ENCODE data around the gene NMUR1.
A peak's percentile ranks its signal among the peaks of the same experiment; 100 is the strongest.

The NMUR1 gene

DNA sequence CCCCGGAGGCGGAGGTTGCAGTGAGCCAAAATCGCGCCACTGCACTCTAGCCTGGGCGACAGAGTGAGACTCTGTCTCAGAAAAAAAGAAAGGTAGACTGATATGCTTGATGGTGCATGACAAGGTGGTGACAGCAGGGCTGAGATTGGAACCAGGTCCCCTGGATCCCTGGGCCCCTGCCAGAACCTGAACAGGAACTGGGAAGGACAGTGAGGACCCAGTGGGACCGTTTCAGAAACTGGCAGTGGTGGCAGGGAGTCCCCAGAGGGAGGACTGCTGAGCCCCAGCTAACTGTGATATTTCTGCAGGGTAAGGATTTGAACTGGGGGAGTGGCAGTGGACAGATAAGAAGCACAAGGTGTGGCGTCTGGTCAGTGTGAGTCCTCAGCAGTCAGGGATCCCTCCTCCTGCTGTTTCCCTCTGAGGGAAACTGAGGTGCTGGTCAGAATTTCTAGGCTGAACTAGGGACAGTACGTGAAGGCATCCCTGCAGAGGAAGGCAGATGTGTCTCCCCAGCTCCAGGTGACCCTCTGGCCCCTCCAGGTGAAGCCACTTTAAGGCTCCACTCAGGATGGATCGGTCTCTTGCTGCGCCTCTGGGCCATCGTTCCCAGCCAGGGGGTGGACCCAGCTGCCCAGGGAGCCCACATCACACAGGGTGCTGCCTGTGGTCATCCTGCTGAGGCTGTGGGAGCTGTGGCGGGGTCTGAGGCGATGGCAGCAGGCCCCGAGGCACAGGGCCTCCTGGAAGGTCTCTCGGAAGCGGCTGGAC, 5.6 kb downstream of the NMUR1 start:
- no peak for DNase-seq

DNA sequence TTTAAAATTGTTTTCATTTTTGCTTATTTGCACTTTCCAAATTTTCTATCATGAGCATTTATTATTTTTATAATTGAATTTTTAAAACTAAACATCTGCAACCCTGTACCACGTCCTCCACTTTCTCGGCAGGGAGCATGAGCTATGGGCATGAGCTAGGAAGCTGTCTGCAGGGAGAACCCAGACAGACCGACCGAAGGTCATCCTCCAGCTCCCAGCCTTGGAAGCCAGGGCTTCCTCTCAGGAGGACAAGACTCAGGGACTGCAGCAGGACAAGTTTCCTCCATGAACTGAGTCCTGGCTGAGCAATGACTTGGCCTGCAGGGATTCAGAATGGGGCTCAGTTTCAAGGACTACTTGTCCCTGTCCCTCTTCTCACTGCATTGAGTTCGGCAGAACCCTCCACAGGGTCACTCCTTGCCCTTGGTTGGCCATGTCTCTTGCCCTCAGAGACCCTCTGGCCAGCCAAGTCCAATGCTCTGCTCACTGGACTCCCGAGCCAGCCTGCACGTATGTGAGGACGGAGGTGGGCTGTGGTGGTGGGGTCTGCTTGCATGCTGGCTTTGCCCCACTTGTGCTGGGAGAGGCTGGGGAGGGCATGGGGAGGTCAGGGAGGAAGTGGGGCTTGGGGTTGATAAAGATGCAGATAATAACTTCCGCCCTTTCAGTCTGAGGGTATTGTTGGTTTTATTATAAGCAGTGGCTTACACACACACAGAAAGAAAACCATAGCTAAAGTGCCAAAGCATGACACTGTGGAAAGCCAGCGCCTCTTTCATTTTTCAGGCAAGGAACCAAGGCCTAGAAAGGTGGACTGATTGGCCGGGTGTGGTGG, 6.6 kb downstream of the NMUR1 start:
- DNase-seq: no peak

DNA sequence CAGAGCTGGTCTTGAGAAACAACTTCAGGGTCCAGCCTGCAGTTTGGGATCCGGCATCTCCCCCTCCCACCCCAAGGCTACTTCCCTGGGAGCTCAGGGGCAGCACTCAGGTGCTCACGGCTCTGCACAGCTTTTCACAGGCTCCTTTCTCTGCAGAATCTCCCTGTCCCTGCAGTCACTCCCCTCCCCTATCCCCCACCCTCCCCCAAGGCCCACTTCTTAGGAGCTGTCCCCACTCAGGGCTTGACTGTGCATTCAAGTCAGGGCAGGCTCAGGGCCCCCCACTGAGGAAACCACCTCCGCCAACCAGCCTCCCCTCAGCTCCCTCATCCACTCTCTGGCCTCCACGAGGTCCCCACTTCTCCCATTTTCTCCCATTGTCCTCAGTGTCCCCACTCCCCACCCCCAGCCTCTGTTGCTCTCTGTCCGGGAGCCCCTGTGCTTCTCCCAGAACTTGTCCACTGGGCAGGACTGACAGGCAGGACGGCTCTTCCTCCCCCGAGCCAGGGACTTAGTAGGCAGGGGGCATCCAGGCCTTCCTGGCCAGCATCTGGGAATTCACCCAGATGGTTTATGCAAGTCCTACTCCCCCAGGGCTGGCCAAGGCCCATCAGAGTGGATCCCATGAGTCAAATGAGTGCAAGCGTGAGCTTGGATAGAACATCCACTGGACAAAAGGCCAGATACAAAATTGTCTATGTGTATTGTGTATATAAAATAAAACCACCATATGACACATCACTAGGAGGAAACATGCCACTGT, 7.6 kb downstream of the NMUR1 start:
- DNase-seq: no peak

DNA sequence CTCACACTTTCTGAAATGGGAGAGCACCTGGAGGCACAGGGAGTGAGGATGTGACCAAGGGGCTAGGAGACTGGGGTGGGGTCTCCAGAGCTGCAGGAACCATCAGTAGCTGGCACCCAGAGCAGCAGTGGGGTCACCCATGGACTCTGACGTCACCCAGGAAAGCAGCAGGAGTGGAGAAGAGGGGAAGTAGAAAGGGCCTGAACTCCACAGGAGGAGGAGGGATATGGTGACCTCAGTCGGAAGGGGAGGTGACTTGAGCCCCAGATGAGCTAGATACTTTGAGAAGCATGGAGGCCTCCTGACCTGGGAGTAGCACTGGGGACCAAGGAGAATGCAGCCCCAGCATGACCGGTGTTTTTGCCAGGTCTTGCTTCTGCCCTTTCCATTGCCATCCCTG, 8.8 kb downstream of the NMUR1 start:
- DNase-seq: no peak

DNA sequence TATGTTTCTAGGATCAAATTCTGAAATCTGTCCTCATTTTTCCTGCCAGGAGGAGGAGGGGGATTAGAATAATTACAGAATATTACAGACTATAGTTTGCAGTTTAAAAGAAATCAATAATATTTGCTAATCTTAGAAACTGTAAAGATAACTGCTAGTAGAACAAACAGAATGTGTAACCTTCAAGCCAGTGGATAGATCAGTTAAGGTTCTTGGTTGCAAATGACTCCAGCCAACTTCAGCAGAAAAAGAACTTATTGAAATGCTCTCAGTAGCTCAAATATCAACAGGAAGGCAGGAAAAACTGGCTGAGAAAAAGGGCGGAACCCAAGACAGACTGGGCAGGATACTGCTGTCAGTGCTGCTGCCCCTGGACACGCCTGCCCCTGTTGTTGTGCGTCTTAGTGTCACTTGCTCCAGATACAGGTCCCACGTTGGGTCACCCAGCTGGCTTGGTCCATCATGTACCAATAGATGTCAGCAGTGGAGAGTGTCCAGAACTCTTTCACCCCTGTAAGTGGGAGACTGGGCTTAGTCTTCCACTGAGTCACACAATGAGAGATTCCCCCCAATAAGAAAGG, 10.2 kb downstream of the NMUR1 start:
- DNase-seq: no peak

DNA sequence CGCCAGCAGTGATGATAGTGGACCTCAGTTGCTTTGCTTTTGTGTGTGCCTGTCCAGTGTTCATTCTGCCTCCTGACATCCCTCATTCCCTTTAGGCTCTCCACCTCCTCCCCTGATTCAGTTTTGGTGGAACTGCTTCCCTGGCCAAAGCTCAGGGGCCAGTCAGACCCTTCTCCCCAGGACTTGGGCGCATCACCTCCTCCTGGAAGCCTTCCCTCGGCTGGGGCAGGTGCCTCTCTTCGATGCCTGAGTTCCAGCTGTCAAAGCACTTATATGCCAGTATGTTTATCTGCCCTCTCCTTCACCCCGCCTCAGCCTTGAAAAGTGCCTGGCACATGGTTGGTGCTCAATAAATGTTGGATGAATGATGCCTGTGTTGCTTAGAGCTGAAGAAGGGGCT, 11.5 kb downstream of the NMUR1 start:
- no peak for DNase-seq

DNA sequence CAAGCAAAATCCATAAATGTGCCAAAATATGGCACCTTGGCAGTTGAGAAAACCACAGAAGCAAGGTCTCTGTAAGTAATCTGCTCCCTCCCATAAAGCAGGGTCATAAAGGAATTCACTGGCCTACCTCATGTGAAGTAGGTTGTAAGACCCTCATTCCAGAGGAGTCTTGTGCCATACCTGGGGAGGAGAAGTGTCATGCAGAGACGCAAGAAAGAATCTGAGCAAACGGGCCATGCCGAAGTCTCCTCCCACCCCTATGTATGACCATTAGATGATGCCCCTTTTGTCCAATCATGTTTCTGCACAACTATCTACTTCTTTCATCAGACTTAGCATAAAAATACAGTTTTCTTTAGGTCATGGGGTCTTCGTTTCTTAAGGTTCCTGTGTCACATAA, 14.6 kb downstream of the NMUR1 start:
- DNase-seq: no peak

DNA sequence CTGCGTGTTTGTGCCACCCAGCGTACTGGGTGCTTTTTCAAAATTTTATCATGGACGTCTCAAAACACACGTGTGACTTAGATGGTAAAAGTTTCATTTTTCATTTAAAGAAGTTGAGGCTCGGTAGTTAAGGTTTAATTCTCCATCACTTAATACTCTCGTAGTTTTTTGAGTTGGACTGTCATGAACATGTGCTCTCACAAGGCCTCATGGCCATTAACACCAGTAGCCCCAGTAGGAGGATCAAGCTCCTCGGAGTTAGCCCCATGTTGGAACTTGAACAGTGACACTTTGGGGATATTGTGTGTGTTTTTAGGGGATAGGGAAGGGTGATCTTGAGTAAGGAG, 15.3 kb downstream of the NMUR1 start:
- DNase-seq: no peak

DNA sequence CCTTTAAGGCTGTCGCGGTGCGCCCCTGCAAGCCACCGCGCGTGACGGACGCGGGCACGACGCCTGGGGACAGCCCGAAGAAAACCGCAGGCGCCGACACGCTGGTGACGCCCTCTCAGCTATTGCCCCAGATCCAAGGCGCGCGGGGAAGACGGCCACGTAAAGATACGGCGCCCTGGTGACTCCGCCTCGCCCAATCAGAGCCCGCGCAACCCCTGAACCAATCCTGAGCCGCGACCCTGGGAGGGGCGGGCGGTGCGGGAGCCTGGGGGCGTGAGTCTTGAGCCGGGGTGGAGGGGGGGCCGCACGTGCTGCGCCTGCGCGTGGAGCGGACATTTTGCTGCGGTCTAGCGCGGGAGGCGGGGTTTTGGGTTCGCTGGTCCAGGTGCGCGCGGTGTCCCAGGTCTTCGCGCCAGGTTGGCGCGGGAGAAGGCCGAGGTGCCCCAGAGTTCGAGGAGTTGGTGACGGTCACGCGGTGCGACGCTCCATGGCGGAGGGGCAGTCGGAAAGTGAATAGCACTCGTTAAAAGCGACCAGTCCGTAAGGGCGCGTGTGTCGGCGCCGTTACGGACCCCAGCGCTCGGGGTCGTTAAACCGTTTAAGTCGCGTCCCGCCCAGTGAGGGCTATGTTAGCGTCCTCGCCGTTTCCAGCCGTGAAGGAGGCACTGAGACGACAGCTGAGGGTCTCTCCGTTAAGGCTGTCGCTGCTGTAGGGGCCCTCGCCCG, 15.9 kb downstream of the NMUR1 start:
- DNase-seq: peak; percentile 92

DNA sequence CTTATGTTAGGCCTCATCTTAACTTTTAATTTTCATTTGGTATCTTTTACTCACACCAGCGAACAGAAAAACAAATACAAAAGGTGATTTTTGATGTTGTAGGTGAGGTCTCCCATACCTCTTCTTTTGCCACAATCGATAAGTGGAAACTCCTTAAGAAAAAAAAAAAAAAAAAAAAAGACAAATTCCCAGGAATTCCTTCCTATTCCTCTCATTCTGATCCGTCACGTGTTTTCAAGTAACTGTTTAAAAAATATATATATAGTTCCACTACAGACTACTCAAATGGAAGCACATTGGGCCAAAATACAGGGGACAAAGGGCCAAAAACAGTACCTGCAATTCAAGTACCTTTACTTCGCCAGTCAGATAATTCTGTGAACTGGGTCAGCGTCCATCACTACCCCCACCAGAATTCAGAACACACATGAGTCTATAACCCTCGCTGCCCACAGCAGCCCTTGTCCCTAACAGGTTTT, 16.5 kb downstream of the NMUR1 start:
- no peak for DNase-seq

DNA sequence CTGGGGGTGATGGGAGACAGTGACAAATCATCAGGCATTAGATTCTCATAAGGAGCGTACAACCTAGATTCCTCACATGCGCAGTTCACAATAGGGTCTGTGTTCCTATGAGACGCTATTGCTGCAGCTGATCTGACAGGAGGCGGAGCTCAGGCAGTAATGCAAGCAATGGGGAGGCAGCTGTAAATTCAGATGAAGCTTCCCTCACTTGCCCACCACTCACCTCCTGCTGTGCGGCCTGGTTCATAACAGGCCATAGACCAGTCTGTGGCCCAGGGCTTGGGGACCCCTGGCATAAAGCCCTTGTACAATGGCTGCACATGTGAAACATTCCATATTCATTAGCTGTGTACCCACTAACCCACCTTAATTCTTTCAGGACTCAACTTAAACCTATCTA, 18.0 kb downstream of the NMUR1 start:
- DNase-seq: no peak

DNA sequence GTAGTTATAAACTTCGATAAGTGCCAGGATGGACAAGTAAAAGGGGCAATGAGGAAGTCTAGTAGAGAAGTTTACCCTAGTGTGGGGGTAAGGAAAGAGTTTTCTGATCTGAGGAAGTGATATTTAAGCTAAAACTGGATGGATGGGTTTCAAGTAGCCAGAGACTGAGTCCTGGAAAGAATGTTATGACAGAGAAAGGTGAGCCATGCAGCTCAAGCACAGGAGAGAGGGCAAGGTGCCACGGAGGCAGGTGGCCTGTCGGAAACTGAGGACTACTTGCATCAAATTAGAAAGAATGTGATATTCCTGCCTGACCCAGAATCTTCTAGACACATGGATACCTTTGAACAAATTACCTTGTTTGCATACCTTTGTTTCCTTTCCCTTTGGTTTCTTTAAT, 26.5 kb downstream of the NMUR1 start:
- DNase-seq: no peak

DNA sequence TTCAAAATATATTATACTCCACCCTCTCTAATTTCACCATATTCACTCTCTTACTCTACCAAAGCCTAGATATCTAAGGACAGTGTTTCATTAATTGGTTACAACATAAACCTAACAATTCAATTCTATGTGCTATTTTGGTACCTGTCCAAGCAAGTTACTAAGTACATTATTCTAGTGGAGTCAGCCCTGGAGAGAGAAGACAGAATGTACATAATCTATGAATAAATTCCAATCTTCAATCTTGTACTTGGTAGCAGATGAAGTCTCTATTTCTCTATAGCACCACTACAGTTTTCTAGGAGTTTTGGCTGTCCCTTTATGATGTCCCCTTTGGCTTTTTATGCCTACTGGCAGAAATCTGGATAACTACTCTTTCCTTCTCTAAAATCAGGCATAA, 27.6 kb downstream of the NMUR1 start:
- DNase-seq: no peak

DNA sequence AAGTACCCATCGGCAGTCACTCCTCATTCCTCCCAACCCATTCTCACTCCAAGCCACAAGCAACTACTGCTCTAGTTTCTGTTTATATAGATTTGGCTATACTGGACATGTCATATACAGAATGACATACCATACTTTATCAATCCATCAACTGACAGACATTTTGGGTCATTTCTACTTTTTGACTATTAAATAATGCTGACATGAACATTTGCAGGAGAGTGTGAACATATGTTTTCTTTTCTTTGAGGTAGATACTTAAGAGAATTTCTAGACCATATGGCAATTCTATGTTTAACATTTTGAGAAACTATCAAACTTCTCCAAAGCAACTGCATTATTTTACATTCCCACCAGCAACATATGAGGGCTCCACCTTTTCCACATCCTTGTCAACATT, 32.6 kb downstream of the NMUR1 start:
- no peak for DNase-seq

DNA sequence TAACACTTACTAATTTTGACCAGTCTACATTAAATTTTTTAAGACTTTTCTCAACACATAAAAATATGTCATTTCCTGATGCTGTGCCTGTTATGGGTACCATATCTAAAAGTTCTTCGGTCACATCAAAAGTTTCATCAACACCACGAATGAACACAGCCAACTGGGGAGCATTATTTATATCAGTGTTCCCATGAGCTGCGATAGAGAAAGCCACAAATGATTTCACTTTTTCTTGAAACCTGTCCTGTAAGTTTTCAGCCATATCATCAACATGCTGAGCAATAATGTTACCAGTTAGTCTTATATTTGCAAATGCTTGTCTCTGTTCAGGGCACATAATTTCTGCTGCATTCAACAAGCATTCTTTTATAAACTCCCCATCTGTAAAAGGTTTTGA, 35.6 kb downstream of the NMUR1 start:
- DNase-seq: no peak

DNA sequence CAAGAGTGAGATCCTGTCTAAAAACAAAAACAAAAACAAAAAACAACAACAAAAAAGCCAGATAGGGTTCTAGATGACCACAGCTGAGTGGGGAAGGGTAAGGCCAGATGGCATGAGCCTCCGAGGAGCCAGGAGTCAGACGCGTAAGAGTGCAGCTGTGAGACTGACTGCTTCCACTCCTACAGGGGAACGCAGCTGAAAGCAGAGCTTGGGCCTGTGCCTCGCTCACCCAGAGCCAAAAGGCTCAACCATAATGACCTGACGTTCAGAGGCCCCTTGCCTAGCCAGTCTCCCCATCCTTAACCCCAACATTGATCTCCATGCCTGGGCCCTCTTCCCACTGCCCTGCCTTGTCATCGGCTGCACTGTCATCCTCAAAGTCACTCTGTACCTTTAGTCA, 39.4 kb downstream of the NMUR1 start:
- DNase-seq: no peak

DNA sequence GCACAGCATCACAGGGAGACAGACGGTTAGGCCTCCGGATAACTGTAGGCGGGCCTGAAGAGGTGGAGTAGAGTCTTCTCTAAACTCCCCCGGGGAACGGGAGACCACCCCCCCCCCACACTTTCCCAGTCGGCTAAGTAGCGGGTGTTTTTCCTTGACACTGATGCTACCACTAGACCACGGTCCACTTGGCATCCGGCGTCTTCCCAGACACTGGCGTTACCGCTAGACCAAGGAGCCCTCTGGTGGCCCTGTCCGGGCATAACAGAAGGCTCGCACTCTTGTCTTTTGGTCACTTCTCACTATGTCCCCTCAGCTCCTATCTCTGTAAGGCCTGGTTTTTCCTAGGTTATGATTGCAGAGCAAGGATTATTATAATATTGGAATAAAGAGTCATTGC, 40.3 kb downstream of the NMUR1 start:
- DNase-seq: no peak

DNA sequence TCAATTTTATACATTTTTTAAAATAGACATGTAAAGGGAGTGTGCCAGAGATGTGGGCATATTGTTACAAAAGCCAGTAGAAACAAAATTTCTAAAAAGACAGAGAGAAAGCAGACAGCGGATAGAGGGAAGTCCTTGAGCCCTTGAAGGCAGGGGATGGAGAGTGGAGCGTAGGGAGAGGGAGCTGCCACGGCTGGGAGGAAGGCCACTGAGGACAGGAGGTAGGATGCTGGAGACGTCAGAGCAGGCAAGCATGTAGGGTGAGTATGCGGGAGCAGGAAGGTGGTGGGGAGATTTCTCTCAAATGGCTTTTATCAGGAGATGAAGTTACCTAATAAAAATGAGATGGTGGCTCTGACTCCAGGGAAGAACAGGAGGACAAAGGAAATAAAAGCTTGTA, 41.9 kb downstream of the NMUR1 start:
- no peak for DNase-seq

DNA sequence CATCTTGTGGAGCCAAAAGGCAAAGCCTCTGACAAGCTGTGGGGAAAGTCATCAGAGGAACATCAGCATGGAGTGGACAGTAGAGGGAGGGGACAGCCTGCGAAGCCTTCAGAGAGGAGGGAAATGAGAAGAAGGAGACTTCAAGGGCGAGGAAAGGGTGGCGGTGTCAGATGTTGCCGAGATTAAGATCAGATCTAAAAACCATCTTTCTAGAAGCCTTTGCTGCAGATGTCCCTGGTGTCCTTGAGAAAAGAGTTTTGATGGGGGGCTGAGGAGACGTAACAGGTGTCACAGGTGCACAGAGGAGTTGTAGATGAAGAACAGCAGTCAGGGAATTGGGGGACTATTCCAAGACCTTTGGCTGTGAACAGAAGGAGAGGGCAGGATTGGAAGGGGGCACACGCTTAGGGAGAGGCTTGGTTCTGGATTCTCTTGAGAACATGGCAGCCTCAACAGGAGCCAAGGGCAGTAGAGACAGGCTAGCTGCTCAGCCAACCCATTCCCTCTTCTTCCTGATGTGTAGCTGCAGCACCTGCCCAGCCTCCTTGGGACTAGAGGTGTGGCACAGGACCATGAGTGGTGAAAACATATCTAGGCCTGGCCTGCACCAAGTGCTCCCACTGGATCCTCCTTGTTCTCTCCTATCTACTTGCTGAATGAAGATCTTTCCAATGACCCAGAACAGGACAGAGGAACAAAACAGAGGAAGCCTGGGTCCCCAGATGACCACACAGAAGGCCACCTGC, 43.2 kb downstream of the NMUR1 start:
- DNase-seq: no peak

DNA sequence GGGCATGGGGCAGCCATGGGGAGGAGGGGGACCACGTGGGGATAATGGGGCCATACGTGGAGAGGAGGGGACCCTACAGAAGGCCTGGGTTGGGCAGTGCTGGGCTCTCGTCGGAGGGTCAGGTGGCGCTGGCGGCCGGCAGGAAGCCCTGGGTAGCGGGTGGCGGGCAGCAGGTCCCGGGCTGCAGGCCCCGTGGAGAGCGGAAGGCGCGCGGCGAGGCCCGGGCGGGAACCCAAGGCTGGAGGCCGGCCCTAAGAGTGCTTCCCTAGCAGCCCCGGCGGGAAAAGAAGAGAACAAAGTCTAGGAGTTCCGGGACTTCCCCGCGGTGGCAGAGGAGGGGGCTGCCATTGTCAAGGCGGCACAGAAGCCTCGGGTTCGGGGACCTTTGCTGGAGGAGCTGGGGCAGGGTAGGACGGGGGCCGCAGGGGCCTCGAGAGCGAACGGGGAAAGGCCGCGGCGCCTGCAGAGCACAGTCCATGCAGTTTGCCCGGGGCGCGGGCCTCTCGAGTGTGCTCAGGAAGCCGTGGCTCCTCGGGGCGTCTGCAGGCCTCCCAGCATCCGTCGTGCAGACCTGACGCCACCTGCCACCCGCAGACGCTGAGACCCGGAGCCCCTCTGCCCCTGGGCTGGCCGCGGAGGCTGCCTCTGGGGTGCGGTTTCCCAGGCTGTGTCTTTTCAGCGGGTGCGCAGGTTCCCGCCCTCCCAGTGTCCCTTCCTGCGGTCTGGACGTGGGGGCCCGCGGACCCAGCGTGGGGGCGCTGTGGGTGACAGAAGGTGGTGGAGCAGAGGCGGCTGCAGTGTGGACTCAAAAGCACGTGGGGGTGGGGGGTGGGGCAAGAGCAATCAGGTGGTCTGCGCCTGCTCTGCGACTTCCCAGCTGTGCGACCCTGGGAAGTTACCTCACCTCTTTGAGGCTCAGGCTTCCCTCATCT, 46.6 kb downstream of the NMUR1 start:
- DNase-seq: no peak

All from DMS79 treated with DMSO at 0.1 percent for 48 hours (cell line).